B cell (primary cell): ENCODE data around the gene ARPIN. TPM values are rescaled to one million over a fixed set of nuclear protein-coding genes. Genes with fewer than 3 reads are reported as not detected.
A peak's percentile ranks its signal among the peaks of the same experiment; 100 is the strongest.

Experiments used
- ATAC-seq: fragments of 200-7000 bp; cut with Tn5 transposase; one replicate; pipeline ENCODE4 v1.10.0; 2021; ENCODE audit warnings: low read depth, mild to moderate bottlenecking, moderate number of reproducible peaks, moderate library complexity
- CTCF ChIA-PET: fragments of 350-600 bp; sonication (Branson Sonifier 250); formaldehyde crosslinking; loops from one replicate; lab custom pipeline; 2021; ENCODE audit warnings: antibody characterized with exemption, inconsistent platforms; lab: Charles Lee
- POLR2A ChIA-PET: fragments of 350-600 bp; sonication (Branson Sonifier 250); formaldehyde crosslinking; loops from one replicate; lab custom pipeline; 2021; ENCODE audit warnings: antibody characterized with exemption; lab: Charles Lee
- DNase-seq: peaks from one replicate; pipeline ENCODE4 v3.0.0; 2013
- H2AFZ ChIP-seq: 2 replicates; pipeline ENCODE4 v1.6.1; 2012; ENCODE audit warnings: mild to moderate bottlenecking, low read depth, low read length; ENCODE audit not compliant: insufficient read depth, poor library complexity, severe bottlenecking
- H3K27ac ChIP-seq, 2 donors: 1 replicate in 1 of 2; 2 replicates in 1 of 2; pipeline ENCODE4 v1.5.1; 2012 to 2013; ENCODE audit warnings: low read length in 2 of 2, mild to moderate bottlenecking in 2 of 2, moderate library complexity in 1 of 2
- H3K27me3 ChIP-seq, 4 experiments: fragments of 200-600 bp in 1 of 4; sonication (generic) in 1 of 4; replicated peaks in 1 of 4; 1 replicate in 2 of 4; 2 replicates in 2 of 4; pipeline versions ENCODE4 v1.6.1 to v1.7.0; 2013 to 2016; ENCODE audit warnings: low read length in 3 of 4, mild to moderate bottlenecking in 2 of 4, mixed read lengths in 1 of 4, moderate library complexity in 1 of 4; ENCODE audit not compliant: insufficient read depth in 4 of 4, control insufficient read depth in 3 of 4; ENCODE audit errors: control extremely low read depth in 1 of 4
- H3K36me3 ChIP-seq, 2 experiments: replicated peaks in 1 of 2; 1 replicate in 1 of 2; 2 replicates in 1 of 2; pipeline versions ENCODE4 v1.6.1 to v1.7.1; 2013; ENCODE audit warnings: low read length in 1 of 2; ENCODE audit not compliant: insufficient read depth in 2 of 2, control insufficient read depth in 1 of 2; ENCODE audit errors: control extremely low read depth in 1 of 2, extremely low read depth in 1 of 2
- H3K4me1 ChIP-seq, 2 donors: fragments of 200-600 bp in 1 of 2; sonication (generic) in 1 of 2; 1 replicate in 1 of 2; 2 replicates in 1 of 2; pipeline versions ENCODE4 v1.5.1 to v1.6.1; 2013 to 2017; ENCODE audit warnings: low read length in 2 of 2; ENCODE audit not compliant: control insufficient read depth in 2 of 2, insufficient read depth in 2 of 2
- H3K4me2 ChIP-seq: replicated peaks from 2 replicates; pipeline ENCODE3; 2012; ENCODE audit warnings: mild to moderate bottlenecking, low read depth, low read length; ENCODE audit not compliant: poor library complexity, severe bottlenecking
- H3K4me3 ChIP-seq, 5 experiments: fragments of 200-600 bp in 1 of 5; sonication (generic) in 1 of 5; 1 replicate in 3 of 5; 2 replicates in 2 of 5; pipeline versions ENCODE4 v1.5.1 to v1.7.0; 2011 to 2016; ENCODE audit warnings: low read length in 4 of 5, mild to moderate bottlenecking in 4 of 5, low read depth in 2 of 5, control low read depth in 1 of 5, moderate library complexity in 1 of 5; ENCODE audit not compliant: insufficient read depth in 1 of 5; ENCODE audit errors: control extremely low read depth in 1 of 5, extremely low read depth in 1 of 5
- H3K79me2 ChIP-seq: fragments of 200-600 bp; sonication (generic); one replicate; pipeline ENCODE4 v1.6.0; 2016; ENCODE audit warnings: low read length; ENCODE audit not compliant: control insufficient read depth, insufficient read depth
- H3K9ac ChIP-seq: fragments of 200-600 bp; sonication (generic); 2 replicates; pipeline ENCODE4 v1.6.1; 2017; ENCODE audit warnings: mild to moderate bottlenecking, low read length, moderate library complexity
- H3K9me3 ChIP-seq, 3 donors: one replicate each; pipeline versions ENCODE4 v1.6.1 to v1.7.1; 2013; ENCODE audit warnings: low read length in 2 of 3; ENCODE audit not compliant: control insufficient read depth in 2 of 3, insufficient read depth in 1 of 3; ENCODE audit errors: control extremely low read depth in 1 of 3
- H4K20me1 ChIP-seq: 2 replicates; pipeline ENCODE4 v1.6.0; 2012; ENCODE audit warnings: mild to moderate bottlenecking, low read length; ENCODE audit not compliant: insufficient read depth, control insufficient read depth, poor library complexity, severe bottlenecking
- H3K27ac Mint-ChIP-seq: one replicate; pipeline ENCODE4 v1.8.0; 2021; ENCODE audit warnings: mixed read lengths
- H3K27me3 Mint-ChIP-seq: one replicate; pipeline ENCODE4 v1.8.0; 2021; ENCODE audit warnings: mixed read lengths
- H3K4me1 Mint-ChIP-seq: one replicate; pipeline ENCODE4 v1.8.0; 2021; ENCODE audit warnings: mixed read lengths
- H3K4me3 Mint-ChIP-seq: one replicate; pipeline ENCODE4 v1.8.0; 2021; ENCODE audit warnings: mixed read lengths
- H3K9me3 Mint-ChIP-seq: one replicate; pipeline ENCODE4 v1.8.0; 2022; ENCODE audit warnings: mixed read lengths; ENCODE audit not compliant: insufficient read depth
- CTCF ChIP-seq: fragments of 200-600 bp; IDR thresholded peaks from one replicate; pipeline ENCODE4 v1.8.0; 2022; ENCODE audit warnings: antibody characterized with exemption, mild to moderate bottlenecking
- EZH2 ChIP-seq: IDR thresholded peaks from 2 replicates; pipeline ENCODE4 v1.6.1; 2012; ENCODE audit warnings: borderline replicate concordance, low read depth, mild to moderate bottlenecking, moderate library complexity, low read length; ENCODE audit not compliant: insufficient read depth, poor library complexity, severe bottlenecking
- WGBS: methylation state at CpG from one replicate; pipeline ENCODE4 v1.1.5; 2013; ENCODE audit warnings: missing lambda C conversion rate; ENCODE audit not compliant: insufficient coverage; 5-methylcytosine and 5-hydroxymethylcytosine counted together
- intact Hi-C: fragments of 100-400 bp; cut with micrococcal nuclease; formaldehyde crosslinking; loops from one replicate; pipeline ENCODE4 v1.10.0; 2022
- polyA plus RNA-seq: library from polyadenylated mRNA; depleted of rRNA; stranded (reverse); fragments of >200 nt; gene quantifications from 2 replicates; pipeline ENCODE4 v1.2.3, GENCODE V29; 2012
- total RNA-seq, 2 donors: library from RNA; stranded (reverse); fragments of 120-200 nt in 1 of 2; gene quantifications; 1 replicate in 1 of 2; 2 replicates in 1 of 2; pipeline versions ENCODE4 v1.2.3 to v1.2.4, GENCODE V29; 2013 to 2022

ARPIN gene
- total and polyA plus RNA-seq, 2 donors (not counting 1 experiment from before 2014, with no cell fraction given) = 0.10 TPM

GRCh38 chr15:89899295-89899945 lies 13.3 kb downstream of the ARPIN start:
- ATAC-seq = no peak
- TF ChIP-seq CTCF (no peak), EZH2 (no peak)
- H3K9me3 ChIP-seq = no peaks in the 10 kb centered on the region
- H3K4me3 ChIP-seq = no peak overlapping the region
- H3K36me3 ChIP-seq = no peaks in the 10 kb centered on the region
- no peak overlapping the region for H3K9ac ChIP-seq
- no peak overlapping the region for H3K4me2 ChIP-seq
- H3K4me1 ChIP-seq = peaks cover 0 to 4% of the 10 kb centered on the region in 2 donors
- no peak overlapping the region for H3K27ac ChIP-seq
- intact Hi-C loops = loop anchor here (2.0 to 10.0 kb wide), 2 partner anchors 101 to 315 kb away; partner anchors contain the start of gene ZNF710
- POLR2A ChIA-PET = interaction anchor here (0.6 to 1.5 kb wide), 4 partner anchors 138 to 187 kb away, joined by 3 to 5 read pairs (median 3); no protein-coding TSS in a partner anchor
- Mint-ChIP-seq H3K27me3 (no peaks in the 10 kb centered on the region), H3K27ac (peak overlapping the region; percentile 62), H3K9me3 (no peaks in the 10 kb centered on the region), H3K4me1 (peaks cover 8% of the 10 kb centered on the region), H3K4me3 (no peak overlapping the region)
- DNase-seq = no peak
- H4K20me1 ChIP-seq = no peaks in the 10 kb centered on the region
- 91% methylated on average over 12 of the region's 12 CpGs for WGBS
- CTCF ChIA-PET = interaction anchor here (0.6 to 6.7 kb wide), 12 partner anchors 12 to 186 kb away, joined by 3 to 101 read pairs (median 4); no protein-coding TSS in a partner anchor
- no peaks in the 10 kb centered on the region for H3K27me3 ChIP-seq
- H2AFZ ChIP-seq = no peak overlapping the region
- H3K79me2 ChIP-seq = no peaks in the 10 kb centered on the region
